Hematopoietic multipotent progenitor cell treated with erythropoietin and hydrocortisone succinate and interleukin-3 and kit ligand, for 15 days (in vitro differentiated cells): ENCODE measurements around the gene KCNT1.

Source experiments
- DNase-seq: peaks from one replicate; pipeline ENCODE4 v3.0.0-alpha.2; 2015; ENCODE audit warnings: low spot score

KCNT1 gene

DNA sequence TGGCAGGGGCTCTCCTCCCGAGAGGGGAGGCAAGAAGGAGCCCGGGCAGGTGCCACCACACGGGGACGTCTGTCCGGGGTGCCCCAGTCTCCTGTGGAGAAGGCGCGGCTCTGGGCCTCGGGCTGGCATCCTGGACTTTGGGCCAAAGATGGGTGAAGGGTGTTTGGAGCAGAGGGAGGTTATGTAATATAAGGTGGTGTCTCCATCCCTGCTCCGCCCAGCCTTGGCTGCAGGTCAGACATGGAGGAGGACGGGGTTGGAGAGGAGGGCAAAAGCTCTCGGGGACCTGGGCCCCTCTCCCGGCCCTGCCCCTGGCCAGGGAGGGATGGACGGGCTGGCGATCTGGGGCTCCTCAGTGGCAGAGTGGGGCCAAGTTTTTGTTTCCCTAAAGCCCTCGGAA lies 1.5 kb upstream of the KCNT1 start:
- DNase-seq, result no peak

DNA sequence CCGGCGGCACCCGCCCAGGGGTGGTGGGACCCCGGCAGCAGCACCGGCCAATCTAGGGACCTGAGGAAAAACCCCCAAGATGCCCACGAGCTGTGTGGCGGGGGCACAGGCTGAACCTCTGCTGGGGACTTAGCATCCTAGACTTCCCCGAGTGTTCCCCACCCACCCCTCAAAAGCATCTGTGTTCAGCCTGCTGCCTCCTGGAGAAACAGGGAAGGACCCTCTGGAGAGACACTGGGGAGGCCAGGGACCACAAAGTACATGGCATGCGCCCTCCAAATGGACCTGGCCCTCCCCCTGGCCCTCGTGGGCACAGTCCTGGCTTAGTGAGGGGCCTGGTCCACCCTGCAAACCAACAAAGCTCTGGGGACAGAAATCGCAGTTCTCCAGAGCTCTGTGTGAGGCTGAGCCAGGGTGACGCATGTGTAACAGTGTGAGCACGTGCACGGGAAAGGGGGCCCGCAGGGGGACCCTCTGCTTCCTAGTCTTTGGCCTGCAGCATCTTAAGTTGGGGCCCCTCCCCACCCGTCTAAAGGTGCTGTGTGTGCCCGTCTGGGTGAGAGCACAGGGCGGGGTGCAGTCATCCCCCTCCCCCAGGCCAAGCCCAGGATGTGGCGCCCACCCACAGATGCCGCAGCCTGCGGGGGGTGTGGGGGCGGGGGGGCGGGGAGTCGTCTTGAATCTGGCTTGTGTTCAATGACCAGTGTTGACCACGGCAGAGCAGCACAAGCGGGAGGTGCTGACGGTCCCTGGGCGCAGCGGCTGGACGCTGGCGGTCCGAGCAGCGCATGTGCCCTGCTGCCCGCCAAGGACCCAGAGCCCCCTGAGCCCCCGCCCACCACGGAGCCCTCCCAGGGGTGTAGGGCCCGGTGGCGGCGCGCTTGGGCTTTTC lies 672 bp upstream of the KCNT1 start:
- DNase-seq, result no peak

DNA sequence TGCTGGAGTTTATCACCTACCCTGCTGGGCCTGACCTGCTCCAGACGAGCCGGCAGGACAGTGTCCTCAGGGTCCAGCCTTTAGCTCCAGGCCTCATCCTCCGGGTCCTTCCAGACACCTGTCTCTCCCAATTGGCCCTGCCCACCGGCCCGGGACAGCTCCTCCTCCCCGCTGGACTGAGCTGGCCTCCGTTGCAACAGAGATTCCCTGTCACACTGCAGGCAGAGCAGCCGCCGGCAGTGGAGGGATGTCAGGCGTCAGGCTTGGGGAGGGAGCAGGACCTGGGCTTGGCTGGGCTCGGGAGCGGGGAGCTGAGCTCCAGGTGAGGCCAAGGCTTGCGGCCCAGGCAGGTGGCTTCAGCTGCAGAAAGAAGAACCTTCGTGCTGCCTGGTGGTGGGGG lies 1.7 kb downstream of the KCNT1 start:
- DNase-seq, result no peak

DNA sequence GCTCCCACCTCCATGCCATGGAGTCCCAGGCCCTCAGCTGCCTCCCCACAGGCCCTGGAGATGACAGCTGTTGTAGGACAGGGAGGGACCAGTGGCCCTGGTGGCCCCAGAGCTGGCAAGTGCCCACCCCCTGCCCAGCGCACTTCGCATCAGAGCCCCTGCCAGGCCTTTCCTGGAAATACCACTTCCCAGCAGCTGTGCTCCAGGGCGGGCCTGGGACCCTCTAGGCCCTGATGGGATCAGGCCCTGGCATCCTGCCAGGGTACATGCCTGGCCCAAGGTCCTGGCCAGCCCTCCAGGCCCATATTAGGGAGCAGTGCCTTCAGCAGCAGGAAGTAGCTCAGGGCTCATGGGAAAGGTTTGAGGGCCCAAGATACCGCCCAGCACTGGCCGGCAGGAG lies 2.5 kb downstream of the KCNT1 start:
- no peak for DNase-seq

DNA sequence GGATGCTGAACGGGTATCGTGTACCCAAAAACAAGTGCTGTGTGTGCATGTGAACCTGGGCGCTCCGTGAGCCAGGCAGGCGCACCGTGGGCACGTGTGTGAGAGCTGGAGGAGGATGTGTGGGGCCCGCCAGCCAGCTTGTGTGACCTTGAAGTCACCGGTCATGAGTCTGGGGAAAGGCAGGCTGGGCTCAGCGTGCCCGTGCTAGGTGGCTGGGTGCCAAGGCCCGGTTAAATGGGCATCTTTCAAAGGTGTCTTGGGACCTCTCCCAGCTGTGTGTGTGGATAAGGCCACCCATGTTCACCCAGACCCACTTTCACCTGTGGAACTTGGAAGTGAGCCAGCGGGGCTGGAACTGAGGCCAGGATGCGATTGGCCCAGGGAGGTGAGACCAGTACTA lies 3.4 kb downstream of the KCNT1 start:
- DNase-seq, result no peak

DNA sequence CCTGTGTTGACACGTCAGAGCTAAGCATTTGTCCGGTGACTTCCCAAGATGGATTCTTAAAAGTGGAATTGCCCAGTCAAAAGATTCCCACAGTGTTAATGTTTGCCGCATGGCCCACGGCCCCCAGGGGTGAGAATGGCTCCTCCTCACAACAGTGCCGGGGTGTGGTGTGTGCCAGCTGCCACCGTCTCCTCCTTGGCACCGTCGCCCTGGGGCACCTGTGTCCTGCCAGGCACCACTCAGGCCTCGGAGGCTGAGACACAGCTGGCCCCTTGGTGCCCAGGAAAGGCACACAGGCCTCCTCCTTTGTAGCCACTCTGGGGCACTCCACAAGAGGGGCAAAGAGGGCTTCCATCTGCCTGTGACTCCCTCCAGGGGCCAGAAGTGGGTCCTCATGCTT lies 4.3 kb downstream of the KCNT1 start:
- DNase-seq, result no peak

DNA sequence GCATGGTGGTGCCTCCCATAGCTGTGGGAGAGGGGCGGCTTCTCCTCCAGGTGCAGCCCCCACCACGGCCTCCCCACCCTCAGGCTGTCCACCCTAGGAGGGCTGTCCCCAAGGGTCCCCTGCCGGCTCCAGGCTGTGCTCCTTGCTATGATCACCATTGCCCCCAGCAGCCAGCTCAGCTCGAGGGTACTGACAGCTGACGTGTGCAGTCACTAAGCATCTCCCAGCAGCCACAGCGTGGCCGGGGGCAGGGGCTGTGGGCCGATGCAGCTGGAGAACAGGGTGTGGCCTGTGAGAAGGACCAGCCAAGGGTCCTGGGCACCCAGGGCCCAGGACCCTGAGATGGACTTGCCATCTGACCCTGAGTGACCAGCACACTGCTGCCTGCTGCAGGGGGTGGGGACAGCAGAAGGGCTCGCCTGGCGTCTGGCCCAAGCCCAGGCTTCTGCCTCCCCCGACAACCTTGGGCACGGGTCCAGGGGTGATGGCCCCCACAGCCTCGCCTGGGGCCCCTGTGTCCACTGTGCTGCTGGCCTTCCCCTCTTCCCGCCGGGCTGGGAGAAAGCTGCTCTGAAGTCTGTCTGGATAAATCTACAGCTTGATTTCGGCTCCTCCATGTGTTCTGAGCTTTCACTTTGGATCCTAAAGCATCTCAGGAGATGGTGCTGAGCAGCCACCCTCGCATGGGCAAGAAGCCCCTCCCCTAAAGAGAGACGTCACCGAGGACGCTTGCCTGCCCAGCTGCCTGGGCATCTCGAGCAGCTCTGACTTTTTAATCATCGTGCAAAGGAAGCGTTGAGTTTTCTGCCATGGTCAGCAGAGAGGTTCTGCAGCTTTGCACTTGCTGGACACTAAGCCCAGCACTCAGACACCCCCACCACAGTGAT lies 5.5 kb downstream of the KCNT1 start:
- no peak for DNase-seq

DNA sequence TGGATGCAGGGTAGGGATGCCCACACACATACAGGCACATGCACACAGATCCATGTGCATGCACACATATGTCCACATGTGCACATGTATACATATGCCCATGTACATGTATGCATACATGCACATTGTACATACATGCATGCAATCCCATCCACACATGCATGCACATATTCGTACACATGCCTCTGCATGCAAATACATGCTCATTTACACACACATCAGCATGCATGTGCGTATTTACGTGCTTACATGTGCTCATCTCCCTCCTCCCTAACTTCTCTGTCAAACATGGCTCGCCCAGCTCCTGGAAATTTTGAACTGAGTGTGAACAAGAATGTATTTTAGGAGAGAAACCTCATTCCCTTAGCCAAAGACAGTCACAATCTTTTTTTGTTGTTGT lies 6.2 kb downstream of the KCNT1 start:
- DNase-seq, result no peak

DNA sequence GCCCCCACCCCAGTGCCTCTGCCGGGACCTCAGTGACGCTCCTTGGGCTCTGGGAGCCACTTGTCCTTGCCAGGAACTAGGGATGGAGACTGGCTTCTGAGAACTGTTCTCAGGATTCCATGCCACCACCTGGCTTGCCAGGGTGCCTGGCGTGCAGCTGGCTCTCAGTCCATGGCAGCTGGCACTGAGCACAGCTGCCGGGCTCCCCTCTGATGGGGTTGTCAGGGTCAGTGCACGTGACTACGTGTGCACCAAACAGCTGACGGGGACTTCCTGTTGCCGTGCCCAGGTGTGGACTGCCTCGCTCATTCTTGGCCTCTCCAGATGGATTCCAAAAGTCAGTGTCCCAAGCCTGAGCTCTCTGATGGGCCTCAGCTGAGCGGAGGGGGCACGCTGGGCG lies 9.4 kb downstream of the KCNT1 start:
- no peak for DNase-seq

DNA sequence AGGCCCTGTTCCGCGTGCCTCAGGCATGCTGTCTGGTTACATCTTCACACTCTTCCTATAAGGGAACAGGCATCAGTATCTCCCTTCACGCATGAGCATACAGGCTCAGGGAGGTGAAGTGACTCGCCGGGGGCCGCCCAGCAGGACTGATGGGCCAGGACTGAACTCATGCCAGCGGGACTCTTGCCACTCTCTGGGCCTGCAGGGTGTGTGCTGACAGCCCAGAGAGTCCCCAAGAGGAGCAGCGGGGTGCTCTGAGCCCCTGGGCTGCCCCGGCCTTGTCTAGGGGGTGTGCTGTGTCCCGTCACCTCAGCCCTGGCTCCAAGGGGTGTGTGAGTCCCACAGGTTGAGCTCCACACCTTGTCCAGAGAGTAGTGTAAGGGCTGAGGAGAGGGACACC lies 9.9 kb downstream of the KCNT1 start:
- no peak for DNase-seq

DNA sequence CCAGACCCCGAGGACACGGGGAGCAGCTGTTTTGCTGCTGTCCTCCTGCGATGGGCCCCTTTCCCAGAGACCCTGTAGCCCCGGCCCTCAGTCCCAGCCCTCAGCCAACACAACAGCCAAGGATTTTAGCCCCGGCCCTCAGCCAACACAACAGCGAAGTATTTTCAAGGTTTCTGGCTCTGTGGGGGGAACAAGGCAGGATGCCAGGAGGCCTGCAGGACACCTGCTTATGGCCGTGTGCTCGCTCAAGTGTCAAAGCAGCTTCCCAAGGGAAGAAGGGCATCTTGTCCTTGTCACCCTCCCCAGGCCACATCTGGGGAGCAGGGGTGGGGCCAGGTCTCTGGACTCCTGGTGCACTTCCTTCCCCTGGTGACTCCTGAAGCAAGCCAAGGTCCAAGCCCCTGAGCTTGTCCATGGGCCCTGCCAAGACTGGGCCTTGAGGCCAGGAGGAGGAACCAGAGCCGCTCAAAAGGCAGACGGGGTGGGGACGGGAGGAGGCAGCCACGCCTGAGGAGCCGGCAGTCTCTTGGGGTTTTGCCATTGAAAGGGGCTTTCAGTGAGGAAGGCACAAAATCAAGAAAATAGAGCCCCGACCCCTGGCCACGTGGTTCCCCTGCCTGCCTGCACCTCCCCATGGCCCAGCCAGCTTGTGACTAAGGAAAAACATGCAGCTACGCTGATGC lies 10.8 kb downstream of the KCNT1 start:
- DNase-seq, result no peak

DNA sequence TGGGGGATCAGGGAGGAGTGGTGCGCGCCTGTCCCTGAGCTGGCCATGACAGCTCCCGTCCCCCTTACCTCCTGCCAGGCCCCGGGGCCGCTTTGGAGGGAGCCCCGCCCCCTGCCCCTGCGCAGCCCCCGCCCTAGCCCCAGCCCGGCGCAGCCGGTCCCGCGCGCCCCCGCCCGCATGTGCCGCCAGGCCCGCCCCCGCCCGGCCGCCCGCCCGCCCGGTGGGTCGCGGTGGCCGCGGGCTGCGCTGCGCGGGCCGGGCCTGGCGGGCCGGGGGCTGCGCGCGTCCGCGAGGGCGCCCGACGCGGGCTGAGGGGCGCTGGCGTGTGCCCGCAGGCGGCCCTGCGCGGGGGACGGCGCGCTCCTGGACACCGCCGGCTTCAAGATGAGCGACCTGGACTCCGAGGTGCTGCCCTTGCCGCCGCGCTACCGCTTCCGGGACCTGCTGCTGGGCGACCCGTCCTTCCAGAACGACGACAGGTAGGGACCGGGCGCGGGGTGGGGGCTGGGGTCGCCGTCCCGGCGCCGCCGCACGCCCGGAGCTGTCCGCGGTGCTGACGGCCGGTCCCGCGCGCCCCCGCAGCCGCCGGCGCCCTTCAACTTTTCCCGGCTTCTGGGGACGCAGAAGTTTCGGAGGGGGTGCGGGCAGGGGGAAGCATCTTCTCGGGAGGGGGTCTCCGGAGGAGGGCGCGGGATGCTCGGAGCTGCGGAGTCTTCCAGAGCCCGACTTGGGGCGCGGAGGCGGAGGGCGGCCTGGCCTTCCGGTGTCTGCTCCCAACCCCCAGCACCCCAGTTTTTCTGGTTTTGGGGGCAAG lies 12.5 kb downstream of the KCNT1 start:
- no peak for DNase-seq

DNA sequence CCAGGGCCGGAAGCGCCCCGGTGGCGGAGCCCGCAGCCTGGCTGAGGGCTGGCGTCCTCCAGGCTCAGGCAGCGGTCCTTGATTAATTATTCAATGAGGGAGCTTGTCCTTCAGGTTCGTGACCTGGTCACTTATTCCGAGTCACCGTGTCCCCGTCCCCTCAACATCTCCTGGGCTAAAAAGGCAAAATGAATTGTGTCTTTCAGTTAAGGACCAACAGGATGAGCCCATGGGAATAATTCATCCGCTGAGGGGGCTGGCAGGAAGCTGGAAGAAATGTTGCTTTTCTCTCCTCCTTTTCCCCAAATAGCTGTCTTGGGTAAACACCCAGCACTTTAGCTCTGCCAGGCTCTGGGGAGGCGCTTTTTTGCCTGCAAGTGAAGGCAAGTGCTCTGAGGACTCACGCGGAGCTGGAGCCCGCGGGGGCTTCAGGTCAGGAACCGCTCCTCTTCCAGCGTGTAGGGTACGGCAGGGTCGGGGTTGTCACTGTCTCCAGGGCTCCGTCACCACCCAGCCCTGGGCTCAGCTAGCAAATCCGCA lies 13.1 kb downstream of the KCNT1 start:
- no peak for DNase-seq

DNA sequence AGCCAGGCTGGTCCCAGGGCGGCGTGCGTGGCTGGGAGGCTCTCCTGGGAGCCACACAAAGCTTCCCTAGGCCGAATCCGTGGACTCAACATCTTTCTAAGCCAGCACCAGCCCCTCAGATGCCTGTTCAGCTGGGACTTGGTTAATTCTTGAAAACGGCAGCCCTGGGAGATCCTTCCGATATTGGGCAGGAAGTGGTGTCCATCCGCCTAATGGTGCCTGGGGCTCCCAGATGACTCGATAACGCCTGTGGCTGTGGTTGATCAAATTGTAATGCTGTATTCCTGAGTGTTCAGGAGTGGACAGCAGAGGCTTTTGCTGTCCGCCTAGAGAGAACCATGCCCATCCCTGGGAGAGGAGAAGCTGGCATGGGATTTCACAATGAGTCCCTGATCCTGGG lies 14.1 kb downstream of the KCNT1 start:
- DNase-seq, result no peak

DNA sequence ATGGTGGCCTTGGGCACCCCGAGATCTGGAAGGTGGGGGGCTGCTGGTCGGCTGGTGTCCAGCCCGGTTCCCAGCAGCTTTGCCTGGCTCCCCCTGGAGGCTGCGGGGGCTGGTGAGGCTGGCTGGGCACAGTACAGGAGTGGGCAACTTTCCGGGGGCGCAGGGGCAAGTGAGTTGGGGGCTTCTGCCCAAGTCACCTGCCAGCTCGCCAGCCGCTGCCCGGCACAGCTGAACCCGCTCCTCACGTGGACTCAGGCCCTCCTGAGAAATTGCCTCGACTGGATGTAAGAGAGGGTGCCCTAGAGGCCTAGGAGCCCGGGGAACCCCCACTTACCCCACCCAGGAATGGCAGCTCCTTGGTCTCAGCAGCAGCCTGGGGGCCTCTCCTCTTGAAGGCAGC lies 15.4 kb downstream of the KCNT1 start:
- DNase-seq, result no peak

DNA sequence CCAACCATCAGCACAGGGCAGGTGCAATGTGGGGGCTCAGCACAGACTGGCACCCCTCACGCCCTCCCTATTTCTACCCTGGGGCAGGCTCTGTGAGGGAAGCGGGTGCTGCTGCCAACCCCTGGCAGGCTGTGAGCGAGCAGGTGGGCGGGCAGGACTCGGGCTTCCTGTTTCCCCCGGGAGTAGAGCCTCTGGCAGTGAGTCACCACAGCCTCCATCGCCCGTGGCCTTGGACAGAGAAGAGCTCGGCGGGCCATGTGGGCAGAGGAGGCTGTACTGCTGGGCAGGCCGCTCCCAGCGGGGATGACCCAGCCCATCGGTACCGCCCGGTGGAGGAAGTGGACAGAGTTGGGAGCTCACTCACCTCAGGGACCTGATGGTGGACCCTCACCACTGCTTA lies 16.6 kb downstream of the KCNT1 start:
- no peak for DNase-seq

DNA sequence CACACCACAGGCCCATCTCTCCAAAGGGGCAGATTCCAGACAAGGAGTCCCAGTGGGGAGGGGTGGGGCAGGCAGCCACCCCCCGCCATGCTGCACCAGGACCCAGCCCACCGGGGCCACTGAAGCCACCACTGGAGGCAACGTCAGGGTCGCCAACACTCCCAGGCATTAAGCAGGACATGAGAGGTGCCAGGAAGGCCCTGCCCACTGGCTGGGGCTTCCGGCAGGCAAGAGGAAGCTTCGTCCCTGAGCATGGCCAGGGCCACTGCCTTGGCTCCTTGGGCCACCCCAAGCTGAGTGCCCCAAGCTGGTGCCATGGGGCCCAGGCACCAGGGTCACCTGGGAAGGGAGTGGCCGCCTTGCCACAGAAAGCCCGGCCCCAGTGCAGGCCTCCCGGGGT lies 17.5 kb downstream of the KCNT1 start:
- DNase-seq, result no peak

DNA sequence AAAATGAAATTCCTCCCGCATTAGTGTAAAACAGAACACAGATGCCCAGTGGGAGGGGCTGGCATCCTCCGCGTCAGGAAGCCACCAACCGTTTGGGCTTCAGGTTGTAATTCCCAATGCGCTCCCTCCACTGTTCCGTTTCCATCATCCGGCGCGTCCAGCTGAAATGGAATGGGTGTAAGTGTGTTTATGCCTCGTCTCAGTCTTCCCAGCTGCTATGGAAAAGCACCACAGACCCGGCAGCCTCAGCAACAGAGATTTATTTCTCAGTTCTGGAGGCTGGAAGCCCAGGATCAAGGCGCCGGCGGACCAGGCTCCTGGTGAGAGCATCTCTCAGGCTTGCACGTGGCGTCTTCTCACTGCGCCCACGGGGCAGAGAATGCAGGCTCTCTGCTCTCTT lies 20.4 kb downstream of the KCNT1 start:
- DNase-seq, result no peak

DNA sequence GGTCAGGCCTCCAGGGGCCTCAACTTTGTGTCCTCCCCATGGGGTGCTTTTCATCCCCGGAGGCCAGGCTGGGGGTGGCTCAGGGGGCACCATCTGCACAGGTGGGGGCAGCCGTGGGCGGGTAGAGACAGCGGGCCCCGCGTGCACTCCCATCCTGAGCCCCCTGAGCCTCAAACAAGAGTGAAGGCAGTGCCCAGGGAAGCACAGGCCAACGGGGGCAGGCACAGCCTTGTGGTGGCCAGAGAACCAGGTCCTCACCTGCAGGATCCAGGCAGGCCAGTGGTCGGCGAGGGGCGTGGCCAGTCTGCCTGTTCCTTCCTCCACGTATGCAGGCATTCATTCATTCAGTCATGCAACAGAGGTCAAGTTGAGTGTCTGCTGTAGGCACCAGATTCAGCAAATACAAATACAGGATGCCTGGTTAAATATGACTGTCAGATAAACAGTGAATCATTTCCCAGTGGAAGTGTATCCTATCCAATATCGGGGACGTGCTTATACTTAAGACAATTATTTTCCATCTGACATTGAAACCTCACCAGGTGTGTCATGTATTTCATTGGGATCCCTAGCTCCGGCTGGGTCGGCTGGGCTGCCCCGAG lies 22.3 kb downstream of the KCNT1 start:
- no peak for DNase-seq

DNA sequence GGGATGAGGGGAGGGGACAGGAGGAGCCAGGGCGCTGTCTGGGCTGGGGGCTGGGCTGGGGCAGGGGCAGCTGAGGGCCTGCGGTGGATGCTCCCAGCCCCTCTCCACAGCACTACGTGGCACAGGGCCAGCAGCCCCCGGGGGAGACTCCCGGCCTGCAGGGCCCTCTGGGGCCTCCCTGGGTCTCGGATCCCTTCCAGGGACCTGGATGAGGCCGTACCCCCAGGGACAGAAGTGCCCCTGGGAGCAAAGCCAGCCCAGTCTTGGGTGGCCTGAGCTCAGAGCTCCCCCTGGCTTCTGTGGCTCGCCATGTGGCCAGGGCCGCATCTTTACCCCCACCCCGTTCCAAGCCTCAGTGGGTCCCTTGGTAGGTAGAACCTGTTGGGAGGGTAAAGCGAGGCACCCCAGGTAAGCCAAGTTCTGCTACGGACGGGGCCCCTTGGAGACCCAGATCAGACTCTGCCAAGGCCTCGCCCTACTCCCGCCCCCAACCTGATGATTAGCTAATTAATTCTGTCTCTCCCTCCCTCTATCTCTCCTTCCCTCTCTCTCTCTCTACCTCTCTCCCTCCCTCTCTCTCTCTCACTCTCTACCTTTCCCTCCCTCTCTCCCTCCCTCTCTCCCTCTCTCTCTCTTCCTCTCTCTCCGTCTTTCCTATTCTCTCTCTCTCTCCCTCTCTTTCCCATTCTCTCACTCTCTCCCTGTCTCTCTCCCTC lies 24.3 kb downstream of the KCNT1 start:
- no peak for DNase-seq
